Measurements from ENCODE around the gene MYO5B.
"Not testable (repeated sequence)": the region's sequence is repeated elsewhere in the genome, so short reads cannot be mapped to it uniquely, and the experiment has no call there.

MYO5B gene

DNA sequence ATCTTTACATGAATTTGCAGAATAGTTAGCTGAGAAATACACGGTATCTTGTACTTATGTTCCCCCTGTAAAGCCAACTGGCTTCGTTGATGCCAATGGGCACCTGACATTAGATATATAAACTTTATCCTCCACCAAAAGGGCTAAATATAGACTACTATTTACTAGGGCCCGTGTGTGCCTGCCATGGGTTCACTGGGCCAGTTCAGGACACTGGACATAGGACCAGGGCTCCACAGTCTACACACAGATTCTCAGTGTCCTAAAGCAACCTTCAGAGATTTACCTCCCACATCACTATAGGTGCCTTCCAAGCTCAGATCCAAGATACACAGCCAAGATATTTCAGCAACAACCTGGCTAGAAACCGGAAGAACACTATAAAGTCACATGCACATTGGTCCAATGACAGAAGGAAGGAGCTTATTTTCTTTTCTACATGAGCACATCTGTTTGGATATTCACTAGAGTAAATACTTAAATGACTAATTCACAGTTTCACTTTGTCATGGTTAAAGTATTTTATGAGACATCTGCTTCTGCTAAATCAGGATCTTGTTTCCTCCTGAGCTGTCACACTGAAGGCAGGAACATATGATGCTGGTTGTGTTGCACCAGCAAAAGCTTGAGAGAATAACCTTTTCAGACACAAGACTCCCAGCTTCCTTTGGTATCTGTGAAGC is 95.1 kb downstream of the MYO5B start:
- DNase-seq (ENCODE audit: low spot score), result no peak

GRCh38 chr18:50097702-50098101 is 97.2 kb downstream of the MYO5B start:
- DNase-seq (ENCODE audit: low spot score), result no peak

DNA sequence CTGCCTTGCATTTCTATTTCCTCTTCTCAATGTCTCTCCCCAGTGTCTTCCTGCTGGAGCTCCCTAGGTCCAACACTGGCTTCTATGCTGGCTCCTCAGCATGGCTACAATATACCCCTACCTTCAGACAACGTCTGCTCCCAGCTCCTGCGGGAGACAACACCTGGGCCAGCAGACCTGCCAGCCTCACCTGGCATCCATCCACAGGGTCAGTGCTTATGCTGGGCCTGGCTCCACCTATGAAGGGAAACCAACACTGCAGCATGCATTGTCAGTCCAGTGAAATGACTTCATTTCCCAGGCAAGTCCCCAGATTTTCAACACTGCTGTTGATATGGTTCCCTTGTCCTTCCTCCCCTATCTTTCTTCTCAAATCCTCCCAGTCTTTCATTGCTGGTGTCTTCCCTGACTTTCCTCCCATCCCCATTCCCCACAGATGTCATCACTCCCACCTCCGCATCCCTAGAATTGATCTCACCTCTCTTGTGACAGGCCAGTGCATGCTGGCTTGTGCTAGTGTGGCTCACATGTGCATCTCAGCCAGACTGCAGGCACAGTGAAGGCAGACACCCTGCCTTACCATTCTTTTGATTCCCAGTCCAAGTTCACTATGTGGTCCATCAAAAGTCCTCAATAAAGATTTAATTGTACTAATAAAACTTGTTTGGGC is 98.0 kb downstream of the MYO5B start:
- DNase-seq (ENCODE audit: low spot score), result no peak

DNA sequence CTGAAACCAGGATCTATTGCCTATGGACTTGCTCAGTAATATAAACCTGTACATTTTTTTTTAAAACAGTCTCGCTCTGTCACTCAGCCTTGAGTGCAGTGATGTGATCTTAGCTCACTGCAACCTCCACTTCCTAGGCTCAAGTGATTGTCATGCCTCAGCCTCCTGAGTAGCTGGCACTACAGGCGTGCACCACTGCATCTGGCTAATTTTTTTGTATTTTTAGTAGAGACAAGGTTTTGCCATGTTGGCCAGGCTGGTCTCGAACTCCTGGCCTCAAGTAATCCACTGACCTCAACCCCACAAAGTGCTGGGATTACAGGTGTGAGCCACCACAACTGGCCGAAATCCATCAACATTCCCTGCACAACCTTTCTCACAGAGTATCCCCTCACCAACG is 100.2 kb downstream of the MYO5B start:
- DNase-seq (ENCODE audit: low spot score), result not testable (repeated sequence)

DNA sequence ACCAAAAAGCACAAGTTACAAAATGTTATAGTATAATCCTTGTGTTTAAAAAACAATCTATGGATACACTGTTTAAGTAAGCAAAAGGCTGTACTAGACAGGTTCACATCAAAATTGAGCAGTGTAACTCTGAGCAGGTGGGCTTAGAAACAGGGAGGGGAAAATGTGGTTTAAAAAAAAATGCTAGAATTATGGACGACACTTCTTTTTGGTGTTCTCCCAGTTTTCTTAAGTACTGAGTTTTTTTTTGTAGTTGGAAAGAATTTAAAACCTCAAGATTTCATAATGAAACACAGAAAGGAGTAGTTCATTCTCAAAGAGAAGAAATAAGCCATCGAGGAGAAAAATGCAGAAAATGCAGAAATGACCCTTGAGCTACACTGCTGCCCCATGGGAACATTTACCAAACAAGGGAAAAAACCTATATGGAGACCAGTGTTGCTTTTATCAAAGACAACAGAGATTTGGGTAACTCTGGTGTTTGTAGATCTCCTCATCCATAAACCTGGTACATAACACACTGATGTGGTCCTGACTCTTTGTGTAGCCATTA is 100.7 kb downstream of the MYO5B start:
- DNase-seq (ENCODE audit: low spot score), result no peak

- no peak for DNase-seq (ENCODE audit: low spot score)
Observed at GRCh38 chr18:50093366-50094064, 101.4 kb downstream of the MYO5B start.

DNA sequence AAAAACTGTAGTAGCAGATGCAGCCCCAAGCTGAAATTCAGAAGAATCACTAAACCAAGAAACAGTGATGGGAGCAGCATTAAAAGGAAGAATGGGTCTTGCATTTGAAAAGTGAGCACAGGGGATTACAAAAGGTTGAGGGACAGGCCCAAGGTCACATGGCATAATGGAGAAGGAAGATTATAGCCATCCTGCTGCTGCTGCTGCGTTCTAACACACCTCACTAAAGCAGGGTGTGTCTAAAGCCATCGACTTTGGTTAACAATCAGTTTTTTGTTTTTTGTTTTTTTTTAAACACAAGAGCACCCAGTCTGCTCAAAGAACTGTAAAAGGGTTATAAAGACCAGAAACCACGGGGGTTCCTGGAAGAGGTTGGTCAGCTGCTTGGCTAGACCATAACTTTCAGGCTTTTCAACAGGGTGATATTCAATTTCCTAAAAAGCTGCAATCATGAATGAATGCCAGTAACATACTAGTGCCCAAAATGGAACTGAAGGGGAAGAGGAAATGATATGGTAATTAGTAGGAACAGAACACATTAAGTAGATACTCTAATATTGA is 102.6 kb downstream of the MYO5B start:
- DNase-seq (ENCODE audit: low spot score), result no peak

GRCh38 chr18:50091509-50092244 is 103.3 kb downstream of the MYO5B start:
- no peak for DNase-seq (ENCODE audit: low spot score)

DNA sequence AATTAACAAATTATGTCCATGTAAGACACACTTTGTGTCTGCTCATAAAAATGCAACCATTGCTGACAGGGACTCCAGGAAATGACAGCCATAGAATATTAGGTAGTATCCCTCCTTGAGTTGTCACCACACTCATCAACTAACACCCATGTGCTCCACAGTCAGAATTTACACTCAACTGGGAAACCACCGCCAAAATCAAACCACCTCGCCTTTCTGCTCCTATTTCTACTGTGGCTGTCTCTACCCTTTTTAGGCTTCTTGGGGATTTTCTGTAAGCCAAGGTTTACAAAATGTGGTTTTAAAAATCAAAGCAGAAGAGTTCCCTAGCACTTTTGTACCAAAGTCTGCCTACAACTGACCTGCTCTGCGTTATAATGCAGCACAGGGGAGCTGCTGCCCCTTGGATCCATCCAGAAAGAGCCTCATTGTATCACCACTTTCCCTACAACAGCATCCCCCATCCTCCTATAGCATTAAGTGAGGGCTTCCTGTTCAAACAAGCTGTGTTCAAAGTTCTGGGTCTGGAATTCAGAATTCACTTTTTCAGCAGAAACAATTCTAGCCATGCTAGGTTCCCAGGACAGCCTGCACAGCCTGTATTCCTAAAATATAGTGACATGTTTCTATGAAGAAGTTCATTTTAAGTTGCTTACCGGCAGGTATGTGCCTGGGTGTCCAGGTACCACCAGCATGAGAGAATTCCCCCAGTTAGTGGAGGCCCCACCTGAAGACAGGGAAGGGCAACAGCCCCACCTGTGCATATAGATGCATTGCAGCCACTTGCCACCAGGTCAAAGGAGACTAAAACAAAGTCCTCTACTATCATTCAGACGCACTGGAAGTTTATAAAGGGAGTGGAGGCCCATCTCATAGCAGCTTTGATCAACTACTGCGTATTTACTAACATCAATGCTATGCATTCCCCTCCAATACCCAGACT is 104.3 kb downstream of the MYO5B start:
- no peak for DNase-seq (ENCODE audit: low spot score)

DNA sequence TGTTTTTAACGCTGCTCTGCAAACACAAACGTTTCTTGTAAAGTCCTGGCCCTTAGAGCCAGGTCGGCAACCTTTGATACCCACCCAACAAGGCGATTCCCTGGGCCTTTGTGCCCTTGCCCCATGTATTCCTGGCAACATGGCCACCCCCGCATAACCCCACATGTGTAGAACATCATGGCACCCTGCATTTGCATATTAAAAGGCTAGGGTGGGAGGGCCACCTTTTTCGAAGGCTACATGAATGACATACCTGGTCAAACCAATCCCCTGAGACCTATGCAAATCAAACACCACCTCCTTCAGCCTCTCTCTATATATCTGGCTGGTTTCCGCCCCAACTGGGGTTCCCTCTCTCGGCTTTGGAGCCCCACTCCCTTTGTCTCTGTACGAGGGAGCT is 105.2 kb downstream of the MYO5B start:
- DNase-seq (ENCODE audit: low spot score), result no peak

DNA sequence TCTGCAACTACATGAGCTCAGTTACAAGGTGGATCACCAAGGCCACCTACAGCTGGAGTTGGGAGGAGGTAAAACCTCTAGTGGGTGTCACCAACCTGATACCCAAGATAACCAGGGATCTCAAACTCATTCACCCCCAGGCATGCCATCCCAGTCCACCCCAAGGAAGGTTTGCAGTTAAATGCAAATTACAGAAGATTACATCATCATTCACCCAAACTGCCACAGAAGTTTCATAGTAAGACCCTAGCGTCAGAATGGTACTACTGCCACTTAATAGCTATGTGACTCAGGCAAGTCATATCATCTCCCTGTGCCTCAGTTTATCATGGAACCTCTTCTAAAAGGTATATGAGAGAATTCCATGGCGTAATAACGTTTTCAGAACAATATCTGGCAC is 111.2 kb downstream of the MYO5B start:
- no peak for DNase-seq (ENCODE audit: low spot score)

DNA sequence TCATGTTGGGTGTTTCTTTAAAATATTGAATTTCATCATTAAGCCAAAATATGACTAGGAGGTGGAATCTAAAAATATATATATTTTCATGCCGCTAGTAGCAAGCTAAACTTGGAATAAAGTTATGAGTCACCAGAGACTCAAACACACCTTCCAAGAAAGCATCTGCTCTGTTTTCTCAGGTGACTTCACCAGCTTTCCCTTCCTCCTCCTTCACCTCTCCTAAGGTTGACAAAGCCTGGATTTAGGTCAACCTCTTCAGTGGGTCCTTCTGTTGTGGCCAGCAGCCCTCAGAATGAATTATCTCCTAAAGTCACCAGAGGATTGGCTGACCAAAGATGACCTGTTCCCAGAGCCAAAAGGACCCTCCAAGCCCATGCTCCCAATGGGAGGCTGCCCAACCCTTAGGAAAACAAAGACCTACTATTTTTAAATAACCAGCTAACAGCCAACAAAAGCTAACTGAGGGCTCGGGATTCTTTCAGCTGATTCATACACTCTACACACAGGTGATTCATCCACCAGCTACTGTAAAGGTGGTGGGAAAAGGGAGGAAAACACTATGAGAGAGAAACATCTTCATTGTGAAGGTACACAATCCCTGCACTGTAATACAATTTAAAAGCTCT is 113.9 kb downstream of the MYO5B start:
- no peak for DNase-seq (ENCODE audit: low spot score)

DNA sequence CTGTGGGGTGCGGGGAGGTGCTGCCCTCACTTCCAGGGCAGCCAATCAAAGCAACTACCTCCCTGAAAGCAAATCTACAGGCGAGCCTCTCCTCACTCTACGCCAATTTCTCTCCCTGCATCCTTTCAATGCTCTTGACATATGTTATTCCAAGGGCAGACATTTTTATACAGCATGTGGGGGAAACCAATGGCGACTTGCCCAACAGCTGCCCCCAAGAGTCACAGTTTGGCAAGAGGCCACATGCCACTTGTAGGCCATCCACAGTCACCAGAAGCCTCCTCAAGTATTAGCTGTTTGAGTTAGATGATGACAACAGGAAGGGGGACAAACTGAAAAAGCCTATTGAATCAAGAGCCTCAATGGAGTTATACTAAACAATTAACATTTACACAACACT is 114.6 kb downstream of the MYO5B start:
- DNase-seq (ENCODE audit: low spot score), result no peak

- DNase-seq (ENCODE audit: low spot score), result peak; percentile 79
Observed at GRCh38 chr18:50079571-50080295, 115.2 kb downstream of the MYO5B start.

DNA sequence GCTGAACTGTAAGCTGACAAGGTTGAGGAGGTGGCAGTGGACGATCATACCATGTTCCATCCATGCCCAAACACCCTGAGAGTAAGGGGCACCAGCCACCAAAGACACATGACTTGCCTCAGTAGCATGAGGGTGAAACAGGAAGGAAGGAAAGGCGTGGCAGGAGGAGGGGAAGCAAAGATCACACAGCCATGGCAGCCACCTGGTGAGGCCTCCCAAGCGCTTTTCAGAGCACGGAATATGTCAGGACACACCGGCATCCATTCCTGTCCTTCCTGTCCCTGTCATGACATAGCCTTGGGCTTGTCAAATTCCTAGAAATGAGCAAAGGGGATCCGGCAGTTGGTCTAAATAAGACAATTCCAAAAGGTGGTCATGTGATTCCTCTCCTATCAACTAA is 118.7 kb downstream of the MYO5B start:
- DNase-seq (ENCODE audit: low spot score), result no peak

GRCh38 chr18:50075772-50076171 is 119.2 kb downstream of the MYO5B start:
- no peak for DNase-seq (ENCODE audit: low spot score)

DNA sequence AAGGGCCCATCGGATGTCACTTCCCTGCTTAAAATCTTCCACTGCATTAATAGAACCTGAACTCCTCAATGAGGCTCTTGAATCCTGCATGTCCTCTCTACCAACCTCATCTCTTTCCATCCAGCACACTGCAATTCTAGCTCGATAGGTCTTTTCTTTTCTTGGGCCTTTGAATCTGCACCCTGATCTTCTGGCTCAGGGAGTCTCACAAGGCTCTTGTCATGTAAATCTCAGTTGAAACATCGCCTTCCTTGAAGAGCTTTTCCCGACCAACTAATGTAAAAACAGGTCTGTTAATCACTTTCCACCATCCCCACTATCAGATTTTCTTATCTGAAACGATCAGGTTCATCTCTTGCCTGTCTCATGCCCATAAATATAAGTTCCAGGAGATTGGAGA is 120.5 kb downstream of the MYO5B start:
- DNase-seq (ENCODE audit: low spot score), result no peak

DNA sequence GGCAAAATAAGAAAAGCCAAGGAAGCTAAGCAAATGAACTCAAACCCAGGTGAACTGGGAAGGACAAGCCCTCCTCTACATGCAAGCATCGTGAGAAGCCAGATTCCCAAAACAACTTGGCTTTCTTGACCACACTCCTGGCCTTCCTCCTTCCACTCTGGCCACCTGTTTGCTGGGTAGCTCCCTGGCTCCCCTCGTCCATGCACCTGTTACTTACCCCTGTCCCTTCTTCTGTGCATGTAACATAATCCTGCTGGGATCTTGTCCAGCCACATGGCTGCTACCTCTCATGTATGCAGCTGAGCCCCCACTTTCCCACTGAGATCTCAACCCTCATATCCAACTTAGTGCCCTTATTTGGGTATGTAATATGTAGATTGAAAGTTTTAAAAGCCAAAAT is 121.6 kb downstream of the MYO5B start:
- no peak for DNase-seq (ENCODE audit: low spot score)

GRCh38 chr18:50072146-50072545 is 122.8 kb downstream of the MYO5B start:
- DNase-seq (ENCODE audit: low spot score), result no peak

- no peak for DNase-seq (ENCODE audit: low spot score)
Observed at GRCh38 chr18:50071397-50071796, 123.5 kb downstream of the MYO5B start.
